ENCODE data around the gene SPATA1. TPM values are rescaled to one million over a fixed set of nuclear protein-coding genes. Genes with fewer than 3 reads are reported as not detected.
A peak's percentile ranks its signal among the peaks of the same experiment; 100 is the strongest.

Gene SPATA1
- total and polyA plus RNA-seq, 9 of the 15 experiments (the other 6 are each of a cell fraction or from before 2014, with no cell fraction given), result 0.79 to 2.9 (median 1.5) TPM

DNA sequence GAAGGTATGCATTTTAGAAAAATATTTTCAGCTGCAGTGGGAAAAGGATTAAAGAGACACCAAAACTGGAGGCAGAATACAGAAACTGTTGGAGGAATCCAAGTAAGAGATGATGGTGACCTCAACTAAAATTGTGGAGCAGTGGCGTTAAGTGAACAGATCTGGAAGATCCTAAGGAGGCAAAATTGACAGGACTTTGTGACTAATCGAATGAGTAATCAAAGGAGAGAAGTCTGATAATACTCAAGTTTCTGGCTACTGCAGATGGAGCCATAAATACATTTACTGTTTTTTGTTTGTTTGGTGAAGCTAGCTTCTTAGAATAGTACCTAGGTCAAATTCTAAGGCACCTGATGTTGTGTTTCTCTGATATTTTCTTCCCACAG, 65.0 kb downstream of the SPATA1 start:
- no peaks in the 10 kb centered on the region for H4K20me1 ChIP-seq (replicated peaks; ENCODE audit: control insufficient read depth, insufficient read depth, low read length)
- DNase-seq (ENCODE audit: extremely low read depth in 1 of 4, low spot score in 3 of 4), result no peak
- H3K27ac ChIP-seq (ENCODE audit: extremely low read depth, low read depth, low read length), result no peak overlapping the region
- peaks cover 25% of the 10 kb centered on the region for H3K79me2 ChIP-seq (ENCODE audit: control insufficient read depth, insufficient read depth, low read length)
- H3K9ac ChIP-seq (ENCODE audit: insufficient read depth in 1 of 2, low read depth in 2 of 2, low read length in 2 of 2), result no peak overlapping the region
- H3K9me1 ChIP-seq (ENCODE audit: control insufficient read depth, insufficient read depth, low read length), result no peaks in the 10 kb centered on the region
- no TSS peak for BruUV-seq (replicated peaks)
- H3K27me3 ChIP-seq (ENCODE audit: control insufficient read depth in 2 of 2, insufficient read depth in 2 of 2, low read length in 2 of 2), result no peaks in the 10 kb centered on the region
- FAIRE-seq, result no peak
- H3K9me3 ChIP-seq (replicated peaks; ENCODE audit: control insufficient read depth, insufficient read depth, low read depth, low read length), result no peaks in the 10 kb centered on the region
- peaks cover 19% of the 10 kb centered on the region; the same call in 2 of the 3 replicates for H3K36me3 ChIP-seq (ENCODE audit: control insufficient read depth, insufficient read depth, low read length)
- ChIA-PET POLR2A (no interaction called here), CTCF (ENCODE audit: low intra/inter-chr PET ratio) (no interaction called here)
- peaks cover 8 to 10% of the 10 kb centered on the region in 2 experiments; a peak in 4 of 5 replicates for H3K4me1 ChIP-seq (replicated peaks in 1 of 2; ENCODE audit: control insufficient read depth in 2 of 2, insufficient read depth in 2 of 2, low read length in 2 of 2)
- no peak overlapping the region for H3K4me3 ChIP-seq
- in situ Hi-C loops (cut with MboI) (no loop called here), intact Hi-C loops (cut with micrococcal nuclease) (no loop called here)
- no peak for ATAC-seq
- no peak overlapping the region for H3K4me2 ChIP-seq (ENCODE audit: insufficient read depth, low read length)
- 67% methylated on average over 2 of the region's 2 CpGs for WGBS (ENCODE audit: insufficient coverage, low coverage, missing lambda C conversion rate)
- TF ChIP-seq, protein P1, sequence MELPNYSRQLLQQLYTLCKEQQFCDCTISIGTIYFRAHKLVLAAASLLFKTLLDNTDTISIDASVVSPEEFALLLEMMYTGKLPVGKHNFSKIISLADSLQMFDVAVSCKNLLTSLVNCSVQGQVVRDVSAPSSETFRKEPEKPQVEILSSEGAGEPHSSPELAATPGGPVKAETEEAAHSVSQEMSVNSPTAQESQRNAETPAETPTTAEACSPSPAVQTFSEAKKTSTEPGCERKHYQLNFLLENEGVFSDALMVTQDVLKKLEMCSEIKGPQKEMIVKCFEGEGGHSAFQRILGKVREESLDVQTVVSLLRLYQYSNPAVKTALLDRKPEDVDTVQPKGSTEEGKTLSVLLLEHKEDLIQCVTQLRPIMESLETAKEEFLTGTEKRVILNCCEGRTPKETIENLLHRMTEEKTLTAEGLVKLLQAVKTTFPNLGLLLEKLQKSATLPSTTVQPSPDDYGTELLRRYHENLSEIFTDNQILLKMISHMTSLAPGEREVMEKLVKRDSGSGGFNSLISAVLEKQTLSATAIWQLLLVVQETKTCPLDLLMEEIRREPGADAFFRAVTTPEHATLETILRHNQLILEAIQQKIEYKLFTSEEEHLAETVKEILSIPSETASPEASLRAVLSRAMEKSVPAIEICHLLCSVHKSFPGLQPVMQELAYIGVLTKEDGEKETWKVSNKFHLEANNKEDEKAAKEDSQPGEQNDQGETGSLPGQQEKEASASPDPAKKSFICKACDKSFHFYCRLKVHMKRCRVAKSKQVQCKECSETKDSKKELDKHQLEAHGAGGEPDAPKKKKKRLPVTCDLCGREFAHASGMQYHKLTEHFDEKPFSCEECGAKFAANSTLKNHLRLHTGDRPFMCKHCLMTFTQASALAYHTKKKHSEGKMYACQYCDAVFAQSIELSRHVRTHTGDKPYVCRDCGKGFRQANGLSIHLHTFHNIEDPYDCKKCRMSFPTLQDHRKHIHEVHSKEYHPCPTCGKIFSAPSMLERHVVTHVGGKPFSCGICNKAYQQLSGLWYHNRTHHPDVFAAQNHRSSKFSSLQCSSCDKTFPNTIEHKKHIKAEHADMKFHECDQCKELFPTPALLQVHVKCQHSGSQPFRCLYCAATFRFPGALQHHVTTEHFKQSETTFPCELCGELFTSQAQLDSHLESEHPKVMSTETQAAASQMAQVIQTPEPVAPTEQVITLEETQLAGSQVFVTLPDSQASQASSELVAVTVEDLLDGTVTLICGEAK (IDR thresholded peaks at IDR 0.05), result no peak
- TF ChIP-seq, protein P1 (CRISPR knock-in tag; IDR thresholded peaks at IDR 0.05), result no peak
- TF ChIP-seq CEBPG (CRISPR knock-in tag; IDR thresholded peaks at IDR 0.05) (no peak), CEBPG (tag; conservative IDR thresholded peaks at IDR 0.05 in 1 of 2, IDR thresholded peaks at IDR 0.05 in 1 of 2) (peak in 1 of 2 experiments; percentile 4; a peak in 2 of 4 replicates), FOSL1 (tag; conservative IDR thresholded peaks at IDR 0.05) (peak; percentile 67)
- H2AFZ ChIP-seq (ENCODE audit: low read depth, low read length), result no peak overlapping the region
